ENCODE measurements around the gene NFATC1.

NFATC1 gene

DNA sequence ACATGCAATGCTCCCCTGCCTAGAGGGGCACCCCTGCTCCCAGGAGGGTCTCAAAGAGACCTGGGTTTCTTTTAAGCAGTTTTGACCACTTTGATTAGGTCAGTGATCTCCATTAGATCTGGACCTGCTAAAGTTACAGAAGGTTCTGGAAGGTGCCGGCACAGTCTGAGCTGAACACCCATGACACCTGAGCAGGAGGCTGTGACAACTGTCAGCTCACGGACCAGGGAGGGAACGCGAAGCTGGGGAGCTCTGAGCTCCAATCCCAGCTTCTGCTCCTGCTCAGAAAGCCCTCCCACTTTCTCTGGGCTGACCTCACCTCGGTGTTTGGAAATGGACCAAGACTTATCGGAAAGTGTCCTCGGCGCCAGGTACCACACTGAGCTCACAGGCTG lies 113.8 kb downstream of the NFATC1 start:
- no peak for DNase-seq

DNA sequence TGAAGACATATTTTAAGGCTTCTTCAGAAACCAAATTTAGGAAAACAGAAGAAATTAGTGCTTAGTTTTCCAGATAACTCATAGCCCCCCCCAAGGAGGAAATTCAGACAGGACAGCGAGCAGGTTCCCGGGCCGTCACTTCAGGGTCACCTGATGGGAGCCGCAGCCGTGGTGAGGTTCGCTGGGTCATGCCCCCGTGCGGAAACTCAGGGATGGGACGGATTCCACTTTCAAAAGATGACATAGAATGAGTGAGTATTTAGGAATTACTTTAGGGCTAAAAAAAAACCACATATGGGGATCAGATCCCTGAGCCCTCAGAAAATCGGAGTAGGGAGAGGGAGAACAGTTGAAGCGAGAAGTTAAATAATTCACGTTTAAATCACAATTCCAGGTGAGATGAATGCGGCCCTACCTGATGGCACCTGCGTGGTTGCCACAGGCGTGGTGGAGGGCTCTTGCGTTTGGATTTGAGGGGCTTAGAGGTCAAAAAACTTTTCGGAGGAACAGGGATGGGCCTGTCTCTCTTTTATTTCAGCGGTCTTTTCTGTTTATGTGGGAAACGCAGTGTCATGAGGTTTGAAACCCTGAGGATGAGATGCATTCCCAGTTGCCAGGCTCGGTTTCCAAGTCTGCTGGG lies 114.4 kb downstream of the NFATC1 start:
- DNase-seq, result no peak

DNA sequence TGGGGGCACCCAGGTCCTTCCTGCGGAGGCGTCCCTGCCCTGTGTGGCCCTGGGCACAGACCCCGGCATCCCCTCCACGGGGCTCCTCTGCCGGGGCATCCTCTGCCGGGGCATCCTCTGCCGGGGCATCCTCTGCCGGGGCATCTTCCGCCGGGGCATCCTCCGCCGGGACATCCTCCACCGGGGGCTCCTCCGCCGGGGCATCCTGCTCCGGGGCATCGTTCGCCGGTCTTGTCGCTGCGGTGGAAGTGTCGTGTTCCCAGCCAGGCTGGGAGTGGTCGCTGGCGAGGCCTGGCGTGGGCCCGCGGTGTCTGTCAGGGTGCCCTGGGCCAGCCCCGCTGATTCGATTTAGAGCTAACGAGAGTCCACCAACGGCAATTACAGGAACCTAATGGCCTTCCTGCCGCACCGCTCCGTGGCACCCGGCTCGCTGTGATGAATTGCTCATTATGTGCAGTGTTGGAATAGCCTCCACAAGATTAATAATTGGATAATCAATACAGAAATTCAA lies 115.1 kb downstream of the NFATC1 start:
- no peak for DNase-seq

DNA sequence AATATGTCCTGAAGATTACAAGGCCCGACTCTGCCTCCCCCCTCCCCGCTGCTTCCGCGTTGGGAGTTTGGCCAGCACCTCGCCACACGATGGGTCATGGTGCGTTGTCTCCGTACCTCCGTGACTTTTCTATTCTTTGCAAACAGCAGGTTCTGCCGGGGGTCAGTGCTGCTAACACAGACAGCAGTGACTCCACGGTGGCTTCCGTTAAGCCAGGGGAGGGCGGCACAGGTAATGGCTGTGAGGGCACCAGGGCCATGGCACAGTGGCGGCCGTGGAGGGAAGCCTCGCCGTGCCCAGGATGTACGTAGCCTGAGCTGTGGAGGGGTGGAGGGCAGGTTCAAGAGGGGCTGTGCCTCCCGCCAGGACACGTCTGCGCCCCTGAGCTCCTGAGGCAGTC lies 115.5 kb downstream of the NFATC1 start:
- DNase-seq, result no peak

DNA sequence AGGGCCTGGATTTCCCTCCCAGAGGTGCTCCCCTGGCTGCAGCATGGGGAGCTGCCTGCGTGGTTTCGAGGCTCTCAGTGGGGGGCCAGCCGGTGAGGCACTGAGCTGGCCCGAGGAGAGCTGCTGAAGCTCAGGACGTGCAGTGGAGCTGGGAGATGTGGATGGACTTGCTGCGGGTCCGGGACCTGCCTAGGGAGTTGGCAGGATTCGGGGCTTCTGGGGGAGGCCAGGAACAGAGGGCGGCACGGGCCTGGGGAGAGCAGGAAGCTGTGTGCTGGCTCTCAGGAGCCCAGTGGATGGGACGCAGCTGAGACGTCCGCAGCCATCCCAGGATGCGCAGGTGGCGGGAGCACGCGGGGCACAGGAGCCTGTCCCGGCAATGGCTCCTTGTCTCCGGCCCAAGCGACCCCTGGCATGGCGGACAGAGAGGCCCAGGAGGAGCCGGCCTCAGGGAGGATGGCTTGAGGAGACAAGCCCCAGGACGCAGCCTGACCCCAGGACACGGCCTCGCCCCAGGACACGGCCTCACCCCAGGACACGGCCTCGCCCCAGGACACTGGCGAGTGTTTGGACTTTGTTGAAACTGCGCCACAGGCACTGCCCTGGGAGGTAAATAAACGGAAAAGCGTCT lies 116.1 kb downstream of the NFATC1 start:
- DNase-seq, result no peak

DNA sequence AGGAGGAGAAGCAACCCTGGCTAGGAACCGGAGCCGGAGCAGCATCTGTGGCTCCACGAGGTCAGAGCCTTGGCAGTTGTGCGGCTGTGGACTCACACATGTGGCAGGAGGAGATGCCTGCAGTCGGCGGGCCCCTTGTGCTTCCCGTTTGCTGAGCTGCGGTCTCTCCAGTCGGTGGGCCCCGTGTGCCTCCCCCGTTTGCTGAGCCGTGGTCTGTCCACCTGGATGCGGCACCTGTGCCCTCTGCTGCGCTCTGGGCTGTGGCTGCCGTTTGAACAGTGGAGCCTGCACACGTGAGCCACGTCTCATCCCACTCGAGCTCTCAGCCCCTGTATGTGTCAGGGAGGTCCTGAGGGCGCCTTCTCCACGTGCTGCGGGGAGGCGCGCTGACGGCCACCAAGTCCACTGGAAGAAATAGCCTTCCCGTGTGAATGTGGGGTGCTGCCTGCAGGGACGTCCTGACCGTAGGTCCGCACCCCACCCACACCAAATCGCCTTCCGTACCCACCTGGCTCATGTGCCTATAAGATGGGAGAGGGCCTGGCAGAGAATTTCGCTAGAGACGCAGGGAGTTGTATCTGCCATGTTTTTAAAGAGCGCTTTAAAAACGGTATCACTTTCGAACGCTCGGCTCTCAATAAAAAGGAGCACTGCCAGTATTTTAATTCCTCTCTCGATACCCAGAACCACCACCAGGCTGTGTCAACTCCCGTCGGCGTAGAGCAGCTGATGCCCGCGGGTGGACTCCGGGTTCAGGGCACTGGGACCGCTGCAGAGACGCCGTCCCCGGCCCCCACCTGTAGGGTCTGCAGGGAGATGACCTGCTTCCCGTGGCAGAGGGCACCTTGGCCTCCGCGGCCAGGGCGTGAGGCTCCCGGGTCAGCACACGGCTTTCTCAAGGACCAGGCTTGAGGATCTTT lies 117.0 kb downstream of the NFATC1 start:
- DNase-seq, result no peak

DNA sequence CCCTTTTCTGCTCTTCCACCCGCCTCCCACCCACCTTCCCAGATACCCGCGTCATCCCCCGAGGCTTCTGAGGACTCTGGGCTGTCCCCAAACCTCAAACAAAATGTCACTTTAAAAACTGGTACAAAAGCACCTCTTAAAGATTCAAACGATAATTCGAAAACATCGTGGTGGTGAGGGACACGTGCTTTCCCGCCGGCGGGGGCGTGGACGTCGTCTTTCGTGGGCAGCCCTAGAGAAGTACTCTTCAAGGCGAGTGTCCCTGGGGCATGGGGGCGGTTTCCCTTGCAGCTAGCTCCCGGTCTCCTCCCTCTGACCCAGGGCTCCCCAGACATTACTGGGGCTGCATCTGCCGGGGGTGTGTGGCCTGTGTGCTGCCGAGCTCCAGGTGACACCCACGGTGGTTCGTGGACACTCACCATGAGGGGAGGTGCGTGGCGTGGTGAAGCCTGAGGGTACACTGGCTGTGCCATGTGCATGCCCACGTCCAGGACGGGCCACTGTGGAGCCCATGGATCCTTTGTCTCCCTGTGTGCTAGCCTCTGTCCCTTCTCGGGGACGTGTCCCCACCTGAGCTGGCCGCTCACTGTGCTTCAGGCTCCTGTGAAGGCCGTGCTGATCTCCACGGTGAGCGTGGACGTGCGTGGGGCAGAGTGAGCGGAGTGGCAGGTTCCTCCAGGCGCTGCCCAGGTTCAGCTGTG lies 117.8 kb downstream of the NFATC1 start:
- no peak for DNase-seq

DNA sequence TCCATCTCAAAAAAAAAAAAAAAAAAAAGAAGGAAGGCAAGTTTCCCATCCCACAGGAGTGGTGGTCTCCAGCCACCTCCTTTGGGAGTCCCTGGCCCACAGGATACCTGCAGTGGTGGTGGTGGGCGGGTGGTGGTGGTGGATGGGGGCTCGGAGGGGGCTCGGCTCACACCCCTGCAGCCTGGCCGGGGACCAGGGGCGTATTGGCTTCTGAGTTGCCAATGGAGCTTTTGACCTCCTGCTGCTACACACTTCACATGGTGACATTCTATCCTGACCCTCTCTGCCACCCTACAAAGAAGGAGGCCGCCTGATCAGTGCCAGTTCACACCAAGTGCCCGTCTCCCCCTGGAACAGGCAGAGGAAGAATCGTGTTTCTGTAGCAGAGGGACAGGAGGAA lies 119.6 kb downstream of the NFATC1 start:
- DNase-seq, result no peak

DNA sequence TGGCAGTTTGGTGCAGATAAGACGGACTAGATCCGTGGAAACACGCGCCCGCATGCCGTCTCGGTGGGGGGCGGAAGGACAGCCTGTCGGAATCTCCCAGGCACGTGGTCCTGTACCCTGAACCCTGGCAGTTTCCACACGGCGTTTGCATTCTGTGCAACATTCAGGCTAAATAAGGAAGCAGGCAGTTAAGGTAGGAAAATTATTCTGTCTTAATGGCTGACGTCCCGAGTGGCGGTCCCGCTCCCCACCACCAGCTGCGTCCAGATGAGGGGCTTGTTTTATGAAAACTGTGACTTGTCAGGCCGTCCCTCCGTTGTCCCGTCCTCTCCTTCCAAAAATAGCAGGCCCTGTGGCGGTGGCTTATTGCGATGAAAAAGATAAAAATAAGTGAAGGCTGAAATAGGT lies 120.2 kb downstream of the NFATC1 start:
- DNase-seq, result no peak

DNA sequence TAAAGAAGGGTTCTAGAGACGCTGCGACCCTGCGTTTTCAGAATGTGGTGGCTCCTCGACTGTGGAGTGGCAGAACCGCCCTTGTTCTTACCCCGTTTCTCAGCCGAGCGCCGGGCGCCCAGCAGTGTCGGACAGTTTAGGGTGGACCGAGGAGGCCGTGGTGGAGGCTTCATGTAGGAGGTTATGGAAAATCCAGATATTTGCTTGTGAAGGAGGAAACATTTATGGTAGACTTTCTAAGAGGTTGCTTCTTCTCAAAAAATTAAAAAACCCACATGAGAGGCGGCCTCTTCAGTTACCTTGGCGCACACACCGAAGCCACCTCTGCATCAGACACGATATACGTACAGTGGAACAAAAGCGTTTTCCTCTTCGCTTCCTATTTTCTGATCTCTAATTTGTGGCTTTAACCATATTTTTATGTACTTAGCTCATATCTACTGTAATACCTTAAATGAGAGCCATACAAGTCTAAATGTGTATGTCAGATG lies 120.8 kb downstream of the NFATC1 start:
- DNase-seq, result no peak

DNA sequence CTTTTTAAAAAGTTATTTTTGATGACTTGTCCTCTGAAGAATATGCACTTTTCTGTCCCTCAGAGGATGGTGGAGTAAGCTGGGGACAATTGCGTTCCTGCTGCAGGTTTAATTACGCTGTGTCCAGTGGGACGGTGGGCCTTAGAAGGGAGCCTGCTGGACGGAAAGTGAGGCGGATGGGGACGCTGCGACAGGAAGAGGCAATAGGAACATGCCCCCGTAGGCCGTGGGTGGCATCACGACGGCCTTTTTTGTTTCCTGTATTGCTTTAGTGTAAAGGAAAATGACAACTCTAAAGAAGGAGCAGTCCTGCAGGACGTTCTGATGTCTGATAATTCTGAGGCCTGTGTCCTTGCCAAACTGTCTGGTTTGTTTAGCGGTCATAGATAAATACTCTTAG lies 121.6 kb downstream of the NFATC1 start:
- DNase-seq, result no peak

DNA sequence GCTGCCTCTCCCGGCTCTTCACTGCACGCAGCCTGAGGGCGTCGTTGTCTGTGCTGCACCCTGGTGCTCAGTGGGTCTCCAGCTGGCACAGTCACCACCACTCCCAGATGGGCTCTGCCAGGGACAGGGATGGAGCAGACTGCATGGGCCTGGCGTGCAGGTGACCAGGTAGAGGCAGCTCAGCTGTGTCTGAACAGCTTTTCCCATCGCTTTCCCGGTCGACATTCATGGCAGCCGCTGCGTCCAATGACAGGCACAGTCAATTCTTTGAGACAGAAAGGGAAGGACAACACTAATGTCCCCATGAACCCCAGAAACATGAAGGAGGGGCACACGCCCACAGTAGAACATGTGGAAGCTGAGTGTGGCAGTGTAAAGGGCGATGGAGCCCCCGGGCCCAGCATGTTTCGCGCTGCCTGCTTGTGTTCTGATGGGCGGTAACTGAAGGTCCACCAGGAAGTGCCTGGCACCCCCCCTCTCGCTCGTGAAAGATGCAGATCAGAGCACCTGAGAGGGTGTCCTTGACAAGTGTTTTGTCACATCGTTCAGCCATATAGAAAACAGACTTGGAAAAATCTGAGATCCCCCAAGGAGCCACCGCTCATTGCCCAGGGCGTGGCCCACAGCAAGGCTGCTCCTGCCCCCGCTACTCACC lies 122.4 kb downstream of the NFATC1 start:
- DNase-seq, result no peak

DNA sequence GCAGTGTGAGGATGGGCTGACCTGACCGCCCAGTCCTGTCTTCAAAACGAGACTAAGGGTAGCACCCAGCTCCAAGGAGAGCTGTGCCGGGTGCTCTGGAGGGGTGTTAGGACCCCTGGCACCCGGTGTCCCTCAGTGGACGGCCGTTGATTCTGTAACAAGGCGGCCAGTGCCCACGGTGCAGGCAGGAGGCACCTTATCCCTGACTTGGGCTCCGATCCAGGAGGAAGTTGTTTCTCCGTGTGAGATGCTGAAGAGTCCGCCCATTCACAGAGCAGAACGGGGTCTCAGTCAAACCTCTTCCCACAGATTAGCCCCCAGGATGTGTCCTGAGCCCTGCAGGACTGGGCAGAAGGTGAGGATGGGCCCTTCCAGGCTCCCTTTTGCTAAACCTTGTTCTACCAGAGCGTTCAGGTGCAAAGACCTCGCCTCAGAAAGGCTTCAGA lies 123.0 kb downstream of the NFATC1 start:
- DNase-seq, result no peak

DNA sequence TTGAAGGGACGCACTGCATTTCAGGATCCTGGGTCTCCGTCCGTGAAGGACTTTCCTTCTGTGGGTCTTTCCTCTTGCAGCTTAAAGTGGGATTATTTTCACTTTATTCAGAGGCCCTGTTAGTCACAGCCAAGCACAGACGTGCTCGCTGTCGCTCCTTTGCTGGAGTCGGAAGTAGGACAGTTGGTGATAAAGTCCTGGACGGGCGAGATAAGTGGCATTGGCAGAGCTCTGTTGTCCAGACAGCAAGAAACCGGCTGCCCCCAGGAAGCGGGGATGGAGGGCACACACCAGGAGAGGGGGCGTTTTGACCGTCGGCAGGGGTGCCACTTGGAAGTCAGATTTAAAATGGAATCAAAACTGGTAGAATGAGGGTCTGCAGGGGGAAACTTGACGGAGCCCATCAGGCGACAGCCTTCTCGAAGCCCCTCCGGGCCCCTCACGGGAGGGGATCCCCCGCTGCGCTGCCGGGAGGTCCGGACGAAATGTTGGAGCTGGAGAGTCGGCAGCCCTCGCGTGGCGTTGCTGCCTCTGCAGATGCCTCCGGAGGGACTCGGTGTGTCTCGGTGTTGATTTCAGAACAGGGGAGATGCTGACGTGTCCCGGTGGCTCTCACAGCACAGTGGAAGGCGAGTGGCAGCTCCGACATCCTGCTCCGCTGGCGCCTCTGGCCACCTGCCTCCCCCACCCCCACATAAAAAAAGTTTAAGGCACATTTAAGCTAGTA lies 124.2 kb downstream of the NFATC1 start:
- DNase-seq, result peak; percentile 51

DNA sequence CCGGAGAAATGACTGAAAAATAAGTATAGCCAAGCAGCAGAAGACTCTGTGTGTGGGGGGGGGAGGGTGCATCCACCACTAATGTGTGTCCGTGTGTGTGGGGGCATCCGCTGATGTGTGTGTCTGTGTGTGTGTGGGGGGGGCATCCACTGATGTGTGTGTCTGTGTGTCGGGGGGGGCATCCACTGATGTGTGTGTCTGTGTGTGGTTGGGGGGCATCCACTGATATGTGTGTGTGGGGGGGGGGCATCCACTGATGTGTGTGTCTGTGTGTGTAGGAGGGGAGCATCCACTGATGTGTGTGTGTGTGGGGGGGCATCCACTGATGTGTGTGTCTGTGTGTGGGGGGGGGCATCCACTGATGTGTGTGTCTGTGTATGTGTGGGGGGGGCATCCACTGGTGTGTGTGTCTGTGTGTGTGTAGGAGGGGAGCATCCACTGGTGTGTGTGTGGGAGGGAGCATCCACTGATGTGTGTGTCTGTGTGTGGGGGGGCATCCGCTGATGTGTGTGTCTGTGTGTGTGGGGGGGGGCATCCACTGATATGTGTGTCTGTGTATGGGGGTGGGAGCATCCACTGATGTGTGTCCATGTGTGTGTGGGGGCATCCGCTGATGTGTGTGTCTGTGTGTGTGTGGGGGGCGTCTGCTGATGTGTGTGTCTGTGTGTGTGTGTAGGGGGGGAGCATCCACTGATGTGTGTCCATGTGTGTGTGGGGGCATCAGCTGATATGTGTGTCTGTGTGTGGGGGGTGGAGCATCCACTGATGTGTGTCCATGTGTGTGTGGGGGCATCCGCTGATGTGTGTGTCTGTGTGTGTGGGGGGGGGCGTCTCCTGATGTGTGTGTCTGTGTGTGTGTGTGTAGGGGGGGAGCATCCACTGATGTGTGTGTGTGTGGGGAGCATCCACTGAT lies 125.0 kb downstream of the NFATC1 start:
- no peak for DNase-seq

DNA sequence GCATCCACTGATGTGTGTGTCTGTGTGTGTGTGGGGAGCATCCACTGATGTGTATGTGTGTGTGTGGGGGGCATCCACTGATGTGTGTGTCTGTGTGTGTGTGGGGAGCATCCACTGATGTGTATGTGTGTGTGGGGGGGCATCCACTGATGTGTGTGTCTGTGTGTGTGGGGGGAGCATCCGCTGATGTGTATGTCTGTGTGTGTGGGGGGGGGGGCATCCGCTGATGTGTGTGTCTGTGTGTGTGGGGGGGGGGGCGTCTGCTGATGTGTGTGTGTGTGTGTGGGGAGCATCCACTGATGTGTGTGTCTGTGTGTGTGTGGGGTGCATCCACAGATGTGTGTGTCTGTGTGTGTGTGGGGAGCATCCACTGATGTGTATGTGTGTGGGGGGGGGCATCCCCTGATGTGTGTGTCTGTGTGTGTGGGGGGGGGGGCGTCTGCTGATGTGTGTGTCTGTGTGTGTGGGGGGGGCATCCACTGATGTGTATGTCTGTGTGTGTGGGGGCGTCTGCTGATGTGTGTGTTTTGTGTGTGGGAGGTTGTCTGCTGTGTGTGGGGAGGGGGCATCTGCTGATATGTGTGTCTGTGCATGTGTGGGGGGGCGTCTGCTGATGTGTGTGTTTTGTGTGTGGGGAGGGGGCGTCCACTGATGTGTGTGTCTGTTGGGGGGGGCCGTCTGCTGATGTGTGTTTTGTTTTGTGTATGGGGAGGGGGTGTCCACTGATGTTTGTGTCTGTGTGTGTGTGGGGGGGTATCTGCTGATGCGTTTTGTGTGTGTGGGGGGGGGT lies 125.9 kb downstream of the NFATC1 start:
- no peak for DNase-seq

DNA sequence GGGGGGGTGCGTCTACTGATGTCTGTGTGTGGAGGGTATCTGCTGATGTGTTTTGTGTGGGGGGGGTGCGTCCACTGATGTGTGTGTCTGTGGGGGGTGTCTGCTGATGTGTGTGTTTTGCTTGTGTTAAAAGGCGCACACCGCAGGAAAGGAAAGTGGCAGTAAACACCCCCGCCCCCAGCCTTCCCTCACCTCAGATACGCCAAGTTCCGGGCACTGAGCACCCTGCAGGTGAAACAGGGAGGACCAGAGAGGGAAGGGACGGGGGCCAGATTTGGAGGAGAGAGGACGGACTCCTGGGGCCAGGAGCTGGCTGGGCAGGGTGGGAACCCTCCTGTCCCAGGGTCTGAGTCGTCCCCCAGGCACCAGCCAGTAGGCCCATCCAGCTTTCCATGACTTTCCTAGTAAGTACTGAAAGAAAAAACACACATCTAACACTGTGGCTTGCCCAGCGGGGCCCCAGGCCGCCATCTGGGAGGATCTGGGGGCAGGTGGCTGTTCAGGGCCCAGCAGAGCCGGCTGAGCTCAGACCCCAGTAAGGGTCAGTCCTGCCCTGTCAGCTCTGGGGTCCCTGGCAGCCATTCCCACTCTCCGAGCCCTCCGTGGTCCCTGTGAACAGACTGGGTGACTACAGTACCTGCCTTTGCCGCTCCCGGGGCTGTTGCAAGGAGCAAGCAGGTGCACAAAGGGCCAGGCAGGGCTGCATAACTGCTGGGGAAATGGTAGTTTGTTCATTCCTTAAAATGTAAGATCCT lies 126.9 kb downstream of the NFATC1 start:
- no peak for DNase-seq

DNA sequence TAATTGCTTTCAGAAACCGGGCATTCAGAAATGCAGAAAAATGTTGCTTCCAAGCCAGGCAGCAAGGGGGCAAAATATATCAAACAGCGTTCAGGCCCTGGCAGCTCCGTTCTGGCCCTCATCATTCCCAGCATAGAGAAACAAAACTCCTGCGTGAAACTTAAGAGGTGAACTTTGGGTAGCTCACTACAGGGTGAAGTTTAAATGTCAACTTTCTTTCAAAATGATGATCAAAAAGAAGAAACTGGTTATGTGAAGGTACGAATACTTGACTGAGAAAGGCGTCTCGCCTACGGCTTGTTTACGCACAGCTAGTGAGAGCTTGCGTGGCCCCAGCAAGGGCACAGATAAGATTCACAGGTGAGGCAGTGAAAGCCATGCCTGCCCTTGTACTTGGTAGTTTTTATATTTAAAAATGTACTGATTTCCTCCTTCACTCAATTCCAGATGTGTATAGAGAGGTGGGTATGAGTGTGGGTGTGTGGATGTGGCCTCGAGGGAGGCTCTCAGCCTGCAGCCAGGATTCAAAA lies 127.5 kb downstream of the NFATC1 start:
- DNase-seq, result no peak
